Bronchial epithelial cell (primary cell): ENCODE data around the gene HRCT1. TPM values are rescaled to one million over a fixed set of nuclear protein-coding genes. Genes with fewer than 3 reads are reported as not detected.

Source experiments
- DNase-seq: peaks from one replicate; pipeline ENCODE4 v3.0.0-alpha.2; 2010; ENCODE audit warnings: low read depth
- FAIRE-seq: peaks from 2 replicates; lab custom pipeline; 2011; peaks lifted over from hg19 to GRCh38; lab: Jason Lieb, UNC
- H3K27me3 ChIP-seq: 2 replicates; pipeline ENCODE4 v1.5.1; 2011; ENCODE audit warnings: low read length; ENCODE audit not compliant: control insufficient read depth, insufficient read depth
- H3K36me3 ChIP-seq: 2 replicates; pipeline ENCODE4 v1.5.1; 2011; ENCODE audit warnings: low read length; ENCODE audit not compliant: control insufficient read depth, insufficient read depth
- H3K4me3 ChIP-seq: 2 replicates; pipeline ENCODE4 v1.5.1; 2011; ENCODE audit warnings: mild to moderate bottlenecking, low read depth, low read length, control low read depth
- total RNA-seq: library from RNA; depleted of rRNA; stranded (reverse); fragments of >200 nt; gene quantifications from 2 replicates; pipeline ENCODE4 v1.2.1, GENCODE V29; 2014
- TF ChIP-seq, protein P1 (sequence below): IDR thresholded peaks from 2 replicates; pipeline ENCODE4 v1.5.1; 2011; ENCODE audit warnings: mild to moderate bottlenecking, moderate library complexity, low read length, control low read depth, inconsistent platforms; ENCODE audit not compliant: insufficient read depth, severe bottlenecking

HRCT1 gene
- total RNA-seq, 1 donor from 2014 or later = 0.26 TPM

DNA sequence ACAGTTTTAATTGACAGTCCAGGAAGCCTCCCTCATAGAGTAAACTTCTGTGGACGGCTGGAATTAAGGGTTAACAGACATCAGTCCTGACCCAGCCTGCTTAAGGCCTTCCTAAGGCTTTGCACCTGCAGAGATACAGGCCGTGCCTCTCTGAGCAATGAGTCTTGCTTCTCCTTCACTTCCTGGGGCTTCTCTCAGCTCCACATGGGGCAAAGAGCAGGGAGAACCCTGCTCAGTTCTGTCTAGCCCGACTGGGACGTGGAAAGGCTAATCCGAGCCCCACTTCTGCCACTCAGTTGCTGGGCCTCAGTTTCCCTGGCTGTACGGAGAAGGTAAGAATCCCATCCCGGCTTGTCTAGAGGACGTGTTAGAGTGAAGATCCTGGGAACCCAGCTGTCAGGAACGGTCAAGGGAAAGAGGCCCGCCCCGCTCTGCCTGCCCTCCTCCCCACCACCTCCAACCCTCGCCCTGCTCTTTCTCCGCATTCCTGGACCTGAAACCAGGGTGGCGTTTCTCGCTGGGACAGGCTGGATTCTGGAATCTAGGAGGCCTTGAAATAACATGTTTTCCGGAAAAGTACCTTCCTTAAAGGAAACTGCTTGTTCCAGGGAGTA lies 9.8 kb downstream of the HRCT1 start:
- FAIRE-seq = no peak

GRCh38 chr9:35917261-35917660 lies 11.3 kb downstream of the HRCT1 start:
- TF ChIP-seq, protein P1, sequence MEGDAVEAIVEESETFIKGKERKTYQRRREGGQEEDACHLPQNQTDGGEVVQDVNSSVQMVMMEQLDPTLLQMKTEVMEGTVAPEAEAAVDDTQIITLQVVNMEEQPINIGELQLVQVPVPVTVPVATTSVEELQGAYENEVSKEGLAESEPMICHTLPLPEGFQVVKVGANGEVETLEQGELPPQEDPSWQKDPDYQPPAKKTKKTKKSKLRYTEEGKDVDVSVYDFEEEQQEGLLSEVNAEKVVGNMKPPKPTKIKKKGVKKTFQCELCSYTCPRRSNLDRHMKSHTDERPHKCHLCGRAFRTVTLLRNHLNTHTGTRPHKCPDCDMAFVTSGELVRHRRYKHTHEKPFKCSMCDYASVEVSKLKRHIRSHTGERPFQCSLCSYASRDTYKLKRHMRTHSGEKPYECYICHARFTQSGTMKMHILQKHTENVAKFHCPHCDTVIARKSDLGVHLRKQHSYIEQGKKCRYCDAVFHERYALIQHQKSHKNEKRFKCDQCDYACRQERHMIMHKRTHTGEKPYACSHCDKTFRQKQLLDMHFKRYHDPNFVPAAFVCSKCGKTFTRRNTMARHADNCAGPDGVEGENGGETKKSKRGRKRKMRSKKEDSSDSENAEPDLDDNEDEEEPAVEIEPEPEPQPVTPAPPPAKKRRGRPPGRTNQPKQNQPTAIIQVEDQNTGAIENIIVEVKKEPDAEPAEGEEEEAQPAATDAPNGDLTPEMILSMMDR = no peak
- DNase-seq = no peak
- no peak for FAIRE-seq
- H3K27me3 ChIP-seq = no peaks in the 10 kb centered on the region
- no peak overlapping the region for H3K4me3 ChIP-seq
- no peaks in the 10 kb centered on the region for H3K36me3 ChIP-seq

More for the DNA sequence above, 9.8 kb downstream of the HRCT1 start:
- Histone ChIP-seq H3K36me3 (no peaks in the 10 kb centered on the region), H3K4me3 (no peak overlapping the region), H3K27me3 (no peaks in the 10 kb centered on the region)
- DNase-seq = no peak
- TF ChIP-seq, protein P1 = no peak

DNA sequence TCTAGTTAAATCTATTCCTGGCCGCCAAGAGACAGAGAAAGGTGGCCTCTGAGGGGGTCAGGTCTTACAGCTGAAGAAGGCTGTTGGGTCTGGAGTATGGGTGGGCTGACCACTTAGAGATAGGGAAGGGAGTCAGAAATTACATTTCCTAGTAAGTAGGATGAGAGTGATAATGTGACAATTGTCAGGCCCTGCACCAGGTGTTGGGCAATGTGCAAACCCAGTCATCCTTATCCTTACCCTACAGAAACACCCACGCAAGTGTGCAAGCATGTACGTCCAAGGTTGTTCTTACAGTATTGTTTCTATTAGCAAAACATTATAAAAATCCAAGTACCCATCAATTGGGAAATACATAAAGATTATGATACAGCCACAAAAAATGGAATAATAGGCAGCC lies 12.8 kb downstream of the HRCT1 start:
- DNase-seq (no peak), FAIRE-seq (no peak)
- TF ChIP-seq, protein P1 = no peak
- Histone ChIP-seq H3K27me3 (no peaks in the 10 kb centered on the region), H3K4me3 (no peak overlapping the region), H3K36me3 (no peaks in the 10 kb centered on the region)

DNA sequence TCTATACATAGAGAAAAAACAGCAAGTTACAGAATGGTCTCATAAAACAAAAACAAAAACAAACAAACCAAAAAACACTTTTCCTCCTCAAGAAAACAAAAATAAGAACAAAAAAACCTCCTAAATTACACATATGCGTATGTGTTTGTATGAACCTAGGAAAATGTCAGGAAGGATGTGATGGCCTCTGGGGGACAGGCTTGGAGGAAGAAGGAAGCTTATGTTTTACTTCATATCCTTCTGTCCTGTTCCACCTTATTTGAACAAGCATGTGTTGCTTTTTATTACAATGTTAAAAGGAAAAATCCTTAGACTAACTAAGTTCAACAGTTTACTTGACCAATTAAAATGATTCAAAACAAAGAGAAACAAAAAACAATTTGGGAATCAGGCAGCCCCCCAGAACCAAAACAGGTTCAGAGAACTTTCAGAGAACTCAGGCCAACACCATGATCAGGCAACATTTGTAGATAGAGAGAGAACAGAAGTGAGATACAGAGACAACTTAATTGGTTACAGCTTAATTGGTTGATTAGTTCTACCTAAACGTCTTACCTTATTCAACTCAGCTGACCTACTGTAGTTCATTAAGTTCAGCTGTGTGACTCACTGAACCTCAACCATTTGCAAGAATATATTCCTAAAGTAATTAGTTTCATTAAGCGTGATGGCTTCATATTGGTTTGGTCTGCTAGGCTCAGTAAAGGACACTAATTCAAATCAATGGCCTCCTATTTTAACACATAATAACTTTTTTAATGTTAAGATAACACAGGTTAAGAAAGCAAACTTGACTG lies 13.4 kb downstream of the HRCT1 start:
- Histone ChIP-seq H3K4me3 (no peak overlapping the region), H3K27me3 (no peaks in the 10 kb centered on the region), H3K36me3 (no peaks in the 10 kb centered on the region)
- FAIRE-seq (no peak), DNase-seq (no peak)
- TF ChIP-seq, protein P1 = no peak

DNA sequence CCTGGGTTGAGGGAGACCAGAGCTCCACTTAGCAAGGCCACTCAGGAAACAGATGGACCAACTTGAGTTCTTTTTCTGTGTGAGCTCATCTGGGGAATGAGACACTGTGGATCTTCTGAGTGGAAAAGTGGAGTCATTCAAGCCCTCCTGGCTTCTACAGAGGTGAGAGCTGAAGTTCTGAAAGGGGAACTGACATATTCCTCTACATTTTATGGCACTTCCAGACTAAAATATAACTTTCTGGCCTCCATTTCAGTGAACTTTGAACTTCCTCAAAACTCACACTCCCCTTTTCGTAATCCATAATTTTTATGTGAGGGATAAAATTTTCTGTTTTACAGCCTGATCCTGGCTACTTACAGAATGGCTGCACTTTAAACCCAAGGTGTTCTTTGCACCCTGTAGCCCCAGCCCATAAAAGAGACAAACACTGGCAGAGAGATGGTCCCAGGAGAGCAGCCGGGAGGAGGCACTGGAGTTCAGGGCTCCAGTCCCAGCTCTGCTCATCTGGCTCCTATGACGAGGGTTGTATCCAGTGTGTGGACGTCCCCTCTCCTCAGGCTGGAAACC lies 14.1 kb downstream of the HRCT1 start:
- no peaks in the 10 kb centered on the region for H3K27me3 ChIP-seq
- FAIRE-seq = no peak
- TF ChIP-seq, protein P1 = no peak

More for the DNA sequence above, 14.1 kb downstream of the HRCT1 start:
- no peak for DNase-seq
- H3K36me3 ChIP-seq = no peaks in the 10 kb centered on the region
- no peak overlapping the region for H3K4me3 ChIP-seq
